Ovary (tissue), 3 donors: ENCODE data around the gene FTCD.

Source experiments
- EP300 ChIP-seq: sonication (generic); formaldehyde crosslinking; IDR thresholded peaks from one replicate; pipeline ENCODE4 v1.6.1; 2017; ENCODE audit warnings: antibody characterized with exemption
- POLR2A ChIP-seq: fragments of 450-650 bp; IDR thresholded peaks from one replicate; pipeline ENCODE4 v1.6.1; 2017; ENCODE audit warnings: antibody characterized with exemption, mild to moderate bottlenecking, moderate library complexity
- TF ChIP-seq, protein P1 (sequence below), 3 donors: fragments of 450-650 bp in 2 of 3; fragments of 200-600 bp in 1 of 3; IDR thresholded peaks; one replicate each; pipeline versions ENCODE4 v1.5.1 to v1.8.0; 2016 to 2022; ENCODE audit warnings: antibody characterized with exemption in 3 of 3, mild to moderate bottlenecking in 1 of 3
- donor health status: DM: no; HTN: no; CAD: no.

GRCh38 chr21:46139686-46140085 lies 15.7 kb downstream of the FTCD start:
- TF ChIP-seq, protein P1, sequence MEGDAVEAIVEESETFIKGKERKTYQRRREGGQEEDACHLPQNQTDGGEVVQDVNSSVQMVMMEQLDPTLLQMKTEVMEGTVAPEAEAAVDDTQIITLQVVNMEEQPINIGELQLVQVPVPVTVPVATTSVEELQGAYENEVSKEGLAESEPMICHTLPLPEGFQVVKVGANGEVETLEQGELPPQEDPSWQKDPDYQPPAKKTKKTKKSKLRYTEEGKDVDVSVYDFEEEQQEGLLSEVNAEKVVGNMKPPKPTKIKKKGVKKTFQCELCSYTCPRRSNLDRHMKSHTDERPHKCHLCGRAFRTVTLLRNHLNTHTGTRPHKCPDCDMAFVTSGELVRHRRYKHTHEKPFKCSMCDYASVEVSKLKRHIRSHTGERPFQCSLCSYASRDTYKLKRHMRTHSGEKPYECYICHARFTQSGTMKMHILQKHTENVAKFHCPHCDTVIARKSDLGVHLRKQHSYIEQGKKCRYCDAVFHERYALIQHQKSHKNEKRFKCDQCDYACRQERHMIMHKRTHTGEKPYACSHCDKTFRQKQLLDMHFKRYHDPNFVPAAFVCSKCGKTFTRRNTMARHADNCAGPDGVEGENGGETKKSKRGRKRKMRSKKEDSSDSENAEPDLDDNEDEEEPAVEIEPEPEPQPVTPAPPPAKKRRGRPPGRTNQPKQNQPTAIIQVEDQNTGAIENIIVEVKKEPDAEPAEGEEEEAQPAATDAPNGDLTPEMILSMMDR (IDR thresholded peaks at IDR 0.05), result no peak
- TF ChIP-seq POLR2A (no peak), EP300 (no peak)
